HFF-Myc (cell line): ENCODE data around the gene GPR158.

Experiments used
- DNase-seq: peaks from one replicate; pipeline ENCODE4 v3.0.0-alpha.2; 2011; ENCODE audit warnings: low read depth; ENCODE audit errors: extremely low read depth
- H3K4me3 ChIP-seq: replicated peaks from 2 replicates; pipeline ENCODE4 v1.5.1; 2011; ENCODE audit warnings: low read depth, mild to moderate bottlenecking, control low read depth, low read length
- CTCF ChIP-seq: IDR thresholded peaks from 2 replicates; pipeline ENCODE4 v1.5.1; 2012; ENCODE audit warnings: mild to moderate bottlenecking, low read depth, low read length, control low read depth; ENCODE audit errors: missing control alignments

The GPR158 gene

DNA sequence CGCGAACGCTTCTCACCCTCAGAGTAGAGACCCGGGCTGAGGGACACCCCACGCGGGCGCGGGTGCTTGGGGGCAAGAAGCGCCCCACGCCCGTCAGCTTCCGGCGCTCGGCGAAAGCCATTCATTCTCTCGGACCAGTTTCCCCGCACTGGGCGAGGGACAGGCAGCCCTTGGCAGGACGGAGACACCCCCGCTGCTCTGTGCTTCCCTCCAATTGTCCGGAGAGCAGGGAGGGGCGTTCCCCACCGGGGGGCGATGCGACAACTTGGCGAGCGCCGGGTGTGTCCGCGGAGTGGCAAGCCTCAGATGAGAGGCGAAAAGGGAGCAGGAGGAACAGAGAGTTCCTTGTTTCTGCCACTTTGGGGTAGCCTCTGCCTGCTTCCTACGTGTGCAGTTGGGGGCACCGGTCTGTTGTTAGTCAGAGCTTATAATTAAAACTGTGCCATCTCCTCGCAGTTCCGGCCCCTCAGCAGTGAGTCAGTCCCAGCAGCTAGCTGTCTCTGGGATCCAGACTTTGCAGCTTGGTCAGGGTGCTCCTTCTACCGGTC is 1.7 kb downstream of the GPR158 start:
- TF ChIP-seq CTCF, result no peak
- H3K4me3 ChIP-seq, result no peak overlapping the region
- no peak for DNase-seq

DNA sequence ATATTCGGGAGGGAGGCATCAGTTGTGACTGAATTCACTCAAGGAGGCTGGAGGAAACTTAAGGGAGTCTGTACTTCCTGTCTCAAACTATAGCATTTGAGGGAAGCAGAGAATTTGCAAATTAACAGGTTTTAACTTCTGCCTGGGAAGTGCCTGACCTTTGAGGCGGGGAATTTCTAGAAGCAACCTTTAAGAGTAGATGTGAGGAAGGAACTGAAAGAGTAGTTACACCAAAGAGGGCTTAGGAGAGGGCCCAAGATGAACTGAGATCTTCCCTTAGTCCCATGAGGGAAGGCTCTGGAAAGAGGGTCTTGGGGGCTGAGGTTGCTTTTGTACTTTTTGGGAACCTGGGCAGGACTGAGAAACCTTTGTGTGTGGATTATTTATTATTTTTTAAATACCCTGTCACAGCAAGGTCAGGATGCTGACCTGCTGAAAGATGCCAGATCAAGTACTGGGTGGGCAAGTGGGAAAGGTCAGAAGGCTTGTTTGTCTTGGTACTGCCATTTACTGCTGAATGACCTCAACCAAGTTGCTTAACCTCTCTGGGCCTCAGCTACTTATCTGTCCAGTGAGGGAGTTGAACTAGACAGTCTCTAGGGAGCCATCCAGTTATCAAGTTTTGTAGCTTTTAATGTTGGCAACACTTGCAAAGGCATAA is 2.4 kb downstream of the GPR158 start:
- no peak for TF ChIP-seq CTCF
- no peak overlapping the region for H3K4me3 ChIP-seq
- no peak for DNase-seq

DNA sequence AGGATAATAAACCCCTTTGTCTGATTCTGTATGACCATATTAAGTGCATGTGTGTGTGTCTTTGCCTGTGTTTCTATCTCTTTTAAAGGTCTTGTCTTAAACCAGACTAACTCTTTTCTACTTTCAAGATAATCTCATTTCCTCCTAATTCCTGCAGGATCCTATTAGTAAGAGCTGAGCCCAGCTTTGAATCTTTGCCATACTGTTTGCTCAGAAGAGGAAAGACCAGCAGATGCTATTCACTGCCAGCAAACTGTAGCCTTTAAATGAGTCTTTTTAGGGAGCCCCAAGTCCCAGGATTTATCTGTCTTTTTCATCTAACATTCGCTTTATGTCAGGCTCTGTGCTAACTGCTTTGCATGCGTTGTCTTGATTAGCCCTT is 2.9 kb downstream of the GPR158 start:
- TF ChIP-seq CTCF, result no peak
- no peak for DNase-seq
- no peak overlapping the region for H3K4me3 ChIP-seq

DNA sequence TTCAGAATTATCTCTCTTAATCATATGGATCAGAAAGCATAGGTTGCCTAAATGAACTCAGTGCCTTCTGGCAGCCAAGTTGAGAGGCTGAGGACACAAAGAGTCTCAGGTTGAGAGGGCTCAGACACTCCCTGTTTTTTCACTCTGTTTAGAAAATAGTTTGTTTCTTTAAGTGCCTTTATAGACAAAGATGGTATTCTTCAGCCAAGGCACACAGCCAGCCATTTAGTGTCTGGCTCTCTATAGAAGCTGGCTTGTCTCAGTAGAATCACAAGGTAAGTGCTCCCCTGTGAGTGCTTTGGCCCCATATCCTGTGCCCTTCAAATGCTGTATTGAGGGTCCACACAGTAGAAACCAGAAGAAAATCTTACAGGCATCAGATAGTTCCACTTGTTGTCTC is 3.6 kb downstream of the GPR158 start:
- TF ChIP-seq CTCF, result no peak
- H3K4me3 ChIP-seq, result no peak overlapping the region
- DNase-seq, result no peak

DNA sequence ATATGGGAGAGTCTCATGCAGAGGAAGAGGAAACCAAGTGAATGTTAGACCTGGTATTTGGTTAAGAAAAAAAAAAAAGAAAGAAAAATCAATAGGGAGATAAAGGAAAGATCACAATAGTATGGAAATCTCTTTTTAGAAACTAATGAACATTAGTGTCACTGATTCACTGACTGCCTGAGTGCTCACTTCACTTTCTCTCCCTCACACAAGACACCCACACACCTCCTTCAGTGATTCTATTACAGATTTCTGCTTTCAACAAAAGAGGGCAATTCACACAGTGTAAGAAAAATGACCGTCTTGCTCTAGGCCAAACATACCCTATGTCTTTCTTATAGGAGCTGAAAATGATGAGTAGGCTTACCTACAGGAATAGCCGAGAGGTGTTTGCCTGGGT is 6.0 kb downstream of the GPR158 start:
- H3K4me3 ChIP-seq, result no peak overlapping the region
- no peak for TF ChIP-seq CTCF
- DNase-seq, result no peak

GRCh38 chr10:25182636-25183035 is 7.8 kb downstream of the GPR158 start:
- no peak overlapping the region for H3K4me3 ChIP-seq
- no peak for DNase-seq
- no peak for TF ChIP-seq CTCF

GRCh38 chr10:25191162-25191895 is 16.5 kb downstream of the GPR158 start:
- H3K4me3 ChIP-seq, result no peak overlapping the region
- TF ChIP-seq CTCF, result no peak
- no peak for DNase-seq
